22Rv1 (cell line): Measurements from ENCODE around the gene WDSUB1.

Experiments used
- H3K27ac ChIP-seq: fragments of 450-650 bp; 2 replicates; pipeline ENCODE4 v1.5.1; 2017
- CTCF ChIP-seq: fragments of 450-650 bp; IDR thresholded peaks from 2 replicates; pipeline ENCODE4 v1.5.1; 2017; ENCODE audit warnings: mild to moderate bottlenecking
- ZFX ChIP-seq: fragments of 450-650 bp; IDR thresholded peaks from 2 replicates; pipeline ENCODE4 v1.6.1; 2017; ENCODE audit warnings: antibody characterized with exemption, borderline replicate concordance

WDSUB1 gene

GRCh38 chr2:159298967-159299366 is 12.5 kb upstream of the WDSUB1 start:
- no peak for TF ChIP-seq CTCF
- no peak for TF ChIP-seq ZFX

GRCh38 chr2:159297042-159297707 is 10.7 kb upstream of the WDSUB1 start:
- TF ChIP-seq CTCF: no peak
- TF ChIP-seq ZFX: no peak
- H3K27ac ChIP-seq: no peak overlapping the region

More at GRCh38 chr2:159298967-159299366, 12.5 kb upstream of the WDSUB1 start:
- no peak overlapping the region for H3K27ac ChIP-seq

GRCh38 chr2:159292157-159292556 is 5.7 kb upstream of the WDSUB1 start:
- no peak for TF ChIP-seq ZFX
- TF ChIP-seq CTCF: no peak

GRCh38 chr2:159290289-159290907 is 3.9 kb upstream of the WDSUB1 start:
- H3K27ac ChIP-seq: no peak overlapping the region
- TF ChIP-seq CTCF (no peak), ZFX (no peak)

More at GRCh38 chr2:159292157-159292556, 5.7 kb upstream of the WDSUB1 start:
- H3K27ac ChIP-seq: no peak overlapping the region

GRCh38 chr2:159287733-159288132 is 1.2 kb upstream of the WDSUB1 start:
- peak overlapping the region; percentile 84 for H3K27ac ChIP-seq
- no peak for TF ChIP-seq ZFX
- no peak for TF ChIP-seq CTCF

GRCh38 chr2:159286709-159287441 is 372 bp upstream of the WDSUB1 start:
- TF ChIP-seq CTCF (no peak), ZFX (no peak)
- peak overlapping the region; percentile 84 for H3K27ac ChIP-seq

GRCh38 chr2:159285433-159285832 is 1.1 kb downstream of the WDSUB1 start:
- peak overlapping the region; percentile 84 for H3K27ac ChIP-seq
- TF ChIP-seq ZFX: no peak
- no peak for TF ChIP-seq CTCF
